ENCODE results near the gene ASPM. TPM values are rescaled to one million over a fixed set of nuclear protein-coding genes. Genes with fewer than 3 reads are reported as not detected.

ASPM gene
- total RNA-seq, 6 donors from 2014 or later = under 0.01 to 2.7 (median 1.1) TPM

DNA sequence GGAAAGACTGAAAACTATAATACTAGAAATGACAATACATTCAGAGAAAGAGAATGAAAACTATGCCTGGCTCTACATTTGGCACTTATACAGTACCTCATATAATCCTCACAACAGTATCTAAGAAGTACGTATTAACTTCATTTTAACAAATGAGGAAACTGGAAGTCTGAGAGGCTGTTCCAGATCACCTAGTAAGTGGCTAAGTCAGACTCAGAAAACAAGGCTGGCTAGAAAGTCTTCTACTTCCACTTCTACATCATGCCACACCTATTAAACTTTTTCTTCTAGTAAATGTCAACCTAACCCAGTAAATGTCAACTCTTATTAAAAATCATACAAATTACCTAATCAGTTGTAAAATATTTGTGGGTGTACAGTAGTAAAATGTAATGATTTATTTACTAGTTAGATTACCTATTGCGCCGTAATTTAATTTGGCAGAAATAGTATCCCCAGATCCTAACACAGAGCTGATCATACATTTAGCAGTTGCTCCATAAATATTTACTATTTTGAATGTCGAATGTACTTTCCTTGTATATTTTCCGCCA is 36.8 kb upstream of the ASPM start:
- Histone ChIP-seq H3K27ac (peak overlapping the region in 1 of 4 donors; percentile 10), H3K4me1 (peaks cover 0 to 7% (median 3%) of the 10 kb centered on the region in 4 donors), H3K36me3 (peaks cover 8 to 59% (median 19%) of the 10 kb centered on the region in 4 donors), H3K9me3 (no peaks in the 10 kb centered on the region), H3K27me3 (no peaks in the 10 kb centered on the region), H3K4me3 (no peak overlapping the region)
- no peak for ATAC-seq (ENCODE audit: low FRiP score in 2 of 2)
- DNase-seq = no peak
- TF ChIP-seq POLR2A (IDR thresholded peaks at IDR 0.05) (no peak), EP300 (IDR thresholded peaks at IDR 0.05) (no peak), CTCF (IDR thresholded peaks at IDR 0.05) (no peak), POLR2AphosphoS5 (IDR thresholded peaks at IDR 0.05) (no peak)
- WGBS, 2 donors = 79 to 82% methylated on average over 5 of the region's 5 CpGs

DNA sequence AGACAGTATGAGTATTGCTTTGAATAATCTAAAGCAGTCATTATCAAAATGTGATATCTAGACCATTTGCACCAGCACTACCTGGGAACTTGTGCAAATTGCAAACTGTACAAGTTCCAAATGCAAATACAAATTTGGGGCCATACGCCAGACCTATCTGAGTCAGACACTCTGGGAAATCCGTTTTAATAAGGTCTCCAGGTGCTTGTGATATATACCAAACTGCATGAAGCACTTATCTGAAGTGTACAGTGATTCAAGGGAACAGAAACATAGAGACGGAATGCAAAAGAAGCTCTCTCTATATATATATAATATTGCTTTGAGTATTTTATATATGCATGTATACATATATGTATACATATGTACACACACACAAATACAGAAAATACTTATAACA is 36.2 kb upstream of the ASPM start:
- no peaks in the 10 kb centered on the region for H3K27me3 ChIP-seq
- ATAC-seq (ENCODE audit: low FRiP score in 2 of 2) (no peak), DNase-seq (no peak)
- H3K4me3 ChIP-seq = no peak overlapping the region
- peaks cover 0 to 7% (median 3%) of the 10 kb centered on the region in 4 donors for H3K4me1 ChIP-seq
- WGBS, 2 donors = 80 to 81% methylated on average over 3 of the region's 3 CpGs
- H3K9me3 ChIP-seq = no peaks in the 10 kb centered on the region
- peaks cover 6 to 55% (median 15%) of the 10 kb centered on the region in 4 donors for H3K36me3 ChIP-seq
- H3K27ac ChIP-seq = peak overlapping the region in 1 of 4 donors; percentile 10
- TF ChIP-seq POLR2A (IDR thresholded peaks at IDR 0.05) (no peak), POLR2AphosphoS5 (IDR thresholded peaks at IDR 0.05) (no peak), EP300 (IDR thresholded peaks at IDR 0.05) (no peak), CTCF (IDR thresholded peaks at IDR 0.05) (no peak)

DNA sequence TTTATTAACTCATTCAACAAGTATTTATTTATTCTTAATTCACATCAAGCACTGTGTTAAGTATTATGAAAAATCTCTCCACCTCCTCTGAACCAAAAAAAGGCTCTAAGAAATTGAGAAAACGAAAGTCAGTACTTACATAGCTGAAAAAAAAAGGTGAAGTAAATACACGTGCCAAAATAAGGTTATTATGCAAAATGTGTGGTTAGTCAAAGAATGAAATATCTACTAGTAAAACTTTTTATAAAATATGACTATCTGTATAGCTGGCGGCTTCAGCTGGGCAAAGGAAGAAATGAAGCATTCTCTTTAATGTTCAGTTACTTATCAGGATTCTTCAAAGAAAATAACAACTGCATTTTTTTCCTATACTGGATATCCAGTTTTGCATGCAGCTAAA is 35.5 kb upstream of the ASPM start:
- H3K36me3 ChIP-seq = peaks cover 3 to 51% (median 11%) of the 10 kb centered on the region in 4 donors
- WGBS, 2 donors = 48 to 61% methylated on average over 3 of the region's 3 CpGs
- no peak for ATAC-seq (ENCODE audit: low FRiP score in 2 of 2)
- H3K4me1 ChIP-seq = peaks cover 0 to 7% (median 3%) of the 10 kb centered on the region in 4 donors
- H3K27me3 ChIP-seq = no peaks in the 10 kb centered on the region
- H3K4me3 ChIP-seq = no peak overlapping the region
- DNase-seq = no peak
- H3K9me3 ChIP-seq = no peaks in the 10 kb centered on the region
- H3K27ac ChIP-seq = no peak overlapping the region
- no peak for TF ChIP-seq EP300 (IDR thresholded peaks at IDR 0.05)
- TF ChIP-seq POLR2AphosphoS5 (IDR thresholded peaks at IDR 0.05) = no peak
- TF ChIP-seq CTCF (IDR thresholded peaks at IDR 0.05) = no peak
- TF ChIP-seq POLR2A (IDR thresholded peaks at IDR 0.05) = no peak

DNA sequence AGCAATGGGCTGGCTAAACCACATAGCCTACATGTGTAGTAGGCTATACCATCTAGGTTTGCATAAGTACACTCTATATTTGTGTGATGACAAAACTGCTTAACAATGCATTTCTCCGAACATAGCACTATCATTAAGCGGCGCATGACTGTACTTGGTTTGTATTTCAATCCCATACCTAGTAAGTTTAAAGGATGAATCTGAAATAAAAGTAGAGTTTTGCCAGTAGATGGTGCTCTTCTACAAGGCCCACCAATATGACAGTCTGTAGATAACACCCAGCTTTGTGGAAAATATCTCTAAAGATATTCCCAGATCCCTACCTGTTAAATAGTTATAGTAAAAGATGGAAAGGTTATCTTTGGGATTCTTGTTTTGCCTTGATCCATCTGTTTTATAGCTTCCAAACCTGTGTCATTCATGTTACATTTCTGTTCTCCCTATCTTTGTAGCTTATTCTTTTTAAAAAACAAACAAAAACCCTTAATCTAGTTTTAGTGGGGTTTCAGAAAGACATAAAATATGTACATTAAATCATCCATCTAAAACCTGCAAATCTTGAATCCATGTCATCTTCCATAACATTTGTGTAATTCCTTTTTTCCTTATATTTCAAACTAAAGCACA is 33.9 kb upstream of the ASPM start:
- WGBS, 2 donors = 78 to 81% methylated on average over 3 of the region's 3 CpGs
- no peak overlapping the region for H3K4me3 ChIP-seq
- no peak overlapping the region for H3K27ac ChIP-seq
- TF ChIP-seq POLR2A (IDR thresholded peaks at IDR 0.05) (no peak), EP300 (IDR thresholded peaks at IDR 0.05) (no peak), CTCF (IDR thresholded peaks at IDR 0.05) (peak in 5 of 6 experiments; percentile 23 to 51 (median 38))
- no peaks in the 10 kb centered on the region for H3K27me3 ChIP-seq
- ATAC-seq (ENCODE audit: low FRiP score in 2 of 2) (peak; percentile 40 to 64), DNase-seq (no peak)
- H3K36me3 ChIP-seq = peaks cover 0 to 53% (median 4%) of the 10 kb centered on the region in 4 donors
- no peaks in the 10 kb centered on the region for H3K9me3 ChIP-seq
- peaks cover 0 to 7% (median 3%) of the 10 kb centered on the region in 4 donors for H3K4me1 ChIP-seq
